Activated CD4-positive, alpha-beta T cell treated with anti-CD3 and anti-CD28 coated beads, Interleukin-2, amount 50 U/mL, for 48 hours (primary cell): Measurements from ENCODE around the gene ATG2A.

Source experiments
- DNase-seq, 2 experiments: peaks; one replicate each; pipeline ENCODE4 v3.0.0-alpha.2; 2020

The ATG2A gene

DNA sequence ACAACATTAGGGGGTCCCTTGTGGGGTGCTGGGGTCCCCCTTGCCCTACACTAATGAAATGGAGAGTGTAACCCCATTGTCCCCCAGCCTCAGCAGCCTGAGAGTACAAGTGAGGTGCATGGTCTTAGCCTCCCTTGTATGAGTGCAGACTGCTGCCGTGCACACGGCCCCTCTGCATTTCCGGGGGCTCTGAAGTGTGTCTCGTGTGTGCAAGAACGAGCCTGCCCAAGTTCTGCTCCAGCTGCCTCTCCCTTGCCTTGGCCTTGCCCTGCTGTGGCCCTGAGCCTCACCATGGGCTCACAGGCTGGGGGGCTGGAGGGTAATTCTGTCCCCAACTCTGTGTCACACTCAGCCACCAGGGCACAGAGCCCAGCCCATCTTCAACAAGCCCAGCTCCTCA, 33.4 kb downstream of the ATG2A start:
- DNase-seq, result no peak

DNA sequence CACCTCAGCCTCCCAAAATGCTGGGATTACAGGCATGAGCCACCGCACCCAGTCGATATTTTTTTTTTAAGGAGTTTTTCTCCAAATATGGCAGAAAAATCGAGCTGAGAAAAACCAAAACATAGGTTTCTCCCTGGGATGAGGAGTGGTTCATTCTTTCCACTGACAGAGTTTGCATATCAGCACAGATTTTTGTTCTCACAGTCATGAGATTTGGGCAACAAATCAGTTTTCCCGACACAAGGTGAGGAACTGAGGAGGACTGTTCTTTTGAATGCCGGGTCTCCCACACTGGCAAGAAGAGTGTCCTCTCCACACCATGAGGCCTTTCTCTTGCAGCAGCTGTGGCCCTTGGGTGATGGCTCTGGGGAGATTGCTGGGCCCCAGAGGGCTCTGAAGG, 34.8 kb downstream of the ATG2A start:
- DNase-seq, result no peak

DNA sequence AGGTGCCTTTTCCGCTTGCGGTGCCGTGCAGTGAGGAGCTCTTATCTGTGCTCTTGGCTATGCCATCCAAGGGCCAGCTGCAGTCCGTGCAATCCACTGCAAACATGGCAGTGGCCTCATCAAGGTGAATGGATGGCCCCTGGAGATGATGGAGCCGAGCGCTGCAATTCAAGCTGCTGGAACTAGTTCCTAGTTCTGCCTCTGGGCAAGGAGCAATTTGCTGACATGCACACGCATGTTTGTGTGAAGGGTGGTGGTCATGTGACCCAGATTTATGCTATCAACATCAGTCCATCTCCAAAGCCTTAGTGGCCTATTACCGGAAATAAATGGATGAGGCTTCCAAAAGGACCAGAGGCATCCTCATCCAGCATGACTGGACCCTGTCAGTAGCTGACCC, 35.5 kb downstream of the ATG2A start:
- DNase-seq, result no peak

DNA sequence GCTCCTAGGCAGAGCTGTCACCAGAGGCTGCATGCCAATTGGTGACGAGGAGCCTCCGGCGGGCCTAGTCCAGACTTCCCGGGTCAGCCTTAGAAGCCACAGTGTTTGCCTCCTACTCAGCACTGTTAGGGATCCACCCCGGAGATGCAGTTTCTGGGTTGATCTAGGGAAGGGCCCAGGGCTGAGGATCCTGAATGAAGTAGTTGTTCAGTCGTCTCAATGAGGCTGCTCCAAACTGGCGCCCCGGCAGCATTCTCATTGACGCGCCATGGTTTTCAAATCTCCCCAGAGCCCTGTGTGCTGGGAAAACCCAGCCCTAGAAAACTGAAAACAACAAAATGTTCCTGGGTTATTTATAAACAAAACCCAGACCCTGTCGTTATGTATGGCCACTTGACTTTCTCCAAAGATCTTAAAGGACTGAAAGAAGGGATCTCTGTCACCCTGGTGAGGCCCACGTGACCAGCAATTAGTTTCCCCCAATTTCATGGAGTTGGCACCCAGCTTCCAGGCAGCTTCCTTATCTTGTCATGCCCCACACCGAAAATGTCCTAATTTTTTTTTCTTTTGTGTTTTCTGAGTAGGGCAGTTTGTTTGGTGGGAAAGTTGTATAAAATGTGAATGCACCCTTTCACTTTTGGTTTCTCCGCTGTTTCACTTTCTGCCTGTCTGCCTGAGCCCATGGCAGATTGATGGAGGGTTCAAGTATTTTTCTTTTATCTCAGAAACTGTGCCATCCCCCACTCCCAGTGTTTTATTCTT, 36.6 kb downstream of the ATG2A start:
- no peak for DNase-seq

DNA sequence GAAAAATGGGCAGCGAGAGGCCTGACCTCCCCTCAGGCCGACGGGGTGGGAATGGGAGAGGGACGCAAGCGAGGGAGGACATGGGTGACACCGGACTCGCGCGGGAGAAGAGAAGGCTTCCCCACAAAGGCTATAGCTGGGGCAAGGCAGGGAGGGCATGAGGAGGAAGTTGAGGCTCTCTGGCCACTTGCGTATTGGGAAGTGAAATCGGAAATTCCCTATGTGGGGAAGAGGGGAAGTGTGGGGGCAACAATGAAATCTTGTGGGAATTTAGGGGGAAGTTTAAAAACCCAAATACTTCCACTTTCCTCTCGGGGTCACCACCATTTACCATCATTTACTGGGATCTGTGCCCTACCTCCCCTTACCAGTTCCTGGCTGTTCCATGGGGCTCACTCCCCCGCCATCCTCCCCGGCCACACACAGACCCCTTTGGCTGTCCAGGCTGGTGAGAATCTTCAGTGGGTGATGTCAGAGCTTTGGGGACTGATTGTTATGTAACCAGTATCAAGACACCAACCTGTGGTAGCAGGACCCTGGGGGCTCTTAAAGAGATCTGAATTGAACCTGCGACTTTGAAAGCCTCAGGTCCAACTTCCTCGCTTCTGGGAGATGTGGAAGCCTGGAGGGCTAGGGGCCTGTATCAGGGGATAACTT, 37.6 kb downstream of the ATG2A start:
- no peak for DNase-seq

DNA sequence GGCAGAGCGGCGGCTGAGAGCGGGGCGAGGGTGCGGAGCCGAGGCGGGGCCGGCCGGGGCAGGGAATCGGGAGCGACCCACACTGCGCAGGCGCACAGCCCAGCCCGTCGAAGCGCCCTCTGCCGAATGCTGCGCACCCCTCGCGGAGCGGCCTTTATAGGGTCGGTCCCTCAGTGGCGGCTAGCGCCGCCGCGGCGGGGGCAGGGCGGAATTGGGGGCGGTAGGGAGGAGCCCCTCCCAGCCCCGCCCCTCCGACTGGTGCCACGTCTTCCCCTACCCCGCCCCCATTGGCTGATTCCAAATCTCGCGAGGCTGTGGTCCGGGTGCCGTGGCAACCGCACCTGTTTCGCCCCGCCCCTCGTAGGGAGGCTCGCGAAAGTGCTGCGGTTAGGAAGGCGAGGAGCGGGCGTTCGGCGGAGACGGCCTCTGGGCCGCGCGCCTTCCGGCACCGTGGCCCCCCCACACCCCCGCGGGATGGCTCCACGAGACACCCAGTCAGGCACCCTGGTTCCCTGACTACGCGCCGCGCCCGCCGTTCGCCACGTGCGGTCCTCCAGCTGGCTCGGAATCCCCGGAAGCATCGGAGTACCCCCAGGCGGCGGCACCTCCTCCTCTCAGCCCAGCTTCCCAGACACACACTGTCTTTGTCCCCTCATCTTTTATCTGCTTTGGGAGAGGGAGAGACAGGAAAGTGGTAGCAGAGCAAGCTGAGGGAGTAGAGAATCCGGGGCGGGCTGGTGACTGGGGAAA, 38.3 kb downstream of the ATG2A start, which contains the start of gene EHD1:
TSS of gene EHD1 (minus strand) at position 128 of the 750 bp plus-strand sequence. CDS start 157 bp downstream, outside the sequence.
- peak; percentile 99 for DNase-seq

DNA sequence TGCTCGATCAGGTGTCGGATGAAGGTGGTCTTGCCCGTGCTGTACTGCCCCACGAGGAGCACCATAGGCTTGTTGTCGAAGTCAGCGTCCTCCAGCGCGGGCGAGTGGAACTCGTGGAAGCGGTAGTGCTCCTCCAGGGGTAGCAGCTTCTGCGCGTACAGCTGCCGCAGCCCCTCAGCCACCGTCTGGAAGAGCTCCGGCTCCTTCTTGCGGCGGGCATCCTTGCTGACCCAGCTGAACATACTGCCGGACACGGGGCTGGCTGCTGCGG, 38.9 kb downstream of the ATG2A start:
- no peak for DNase-seq

DNA sequence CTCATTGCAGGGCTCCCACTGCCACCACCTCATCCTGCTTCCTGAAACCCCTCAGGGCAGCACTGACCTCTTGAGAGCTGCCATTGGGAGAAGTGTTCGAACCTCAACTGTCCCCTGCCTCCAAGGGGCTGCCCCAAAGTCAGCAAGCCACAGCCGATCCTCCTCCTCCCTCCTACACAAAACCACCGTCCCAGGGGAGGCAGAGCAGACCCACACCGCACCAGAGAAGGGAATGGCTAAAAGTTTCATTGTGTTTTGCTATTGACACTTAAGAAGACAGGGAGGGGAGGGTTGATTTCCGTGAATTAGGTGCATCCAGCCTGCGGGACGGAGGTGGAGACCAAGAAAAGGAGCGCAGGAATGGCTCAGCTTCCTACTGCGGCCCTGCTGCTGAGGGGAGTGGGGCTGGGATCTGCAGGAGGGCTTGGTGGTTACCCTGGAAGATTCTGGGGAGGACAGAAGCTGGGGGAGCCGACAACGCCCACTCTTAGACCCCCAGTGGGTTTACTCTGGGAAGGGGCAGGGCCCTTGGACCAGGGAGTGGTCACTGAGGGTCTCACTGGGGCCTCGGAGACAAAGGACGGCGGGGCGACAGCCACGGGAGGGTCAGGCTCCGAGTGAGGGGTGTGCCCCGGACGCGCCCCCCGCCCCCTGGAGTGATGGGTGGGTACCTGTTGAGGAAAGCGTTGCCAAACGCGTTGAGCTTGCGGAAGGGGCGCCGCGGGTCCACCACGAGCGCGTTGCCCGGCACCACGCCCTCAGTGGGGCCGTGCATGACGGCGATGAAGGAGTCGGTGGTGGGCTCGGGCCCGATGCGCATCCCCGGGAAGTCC, 39.4 kb downstream of the ATG2A start:
- DNase-seq, result peak; percentile 55 to 63

DNA sequence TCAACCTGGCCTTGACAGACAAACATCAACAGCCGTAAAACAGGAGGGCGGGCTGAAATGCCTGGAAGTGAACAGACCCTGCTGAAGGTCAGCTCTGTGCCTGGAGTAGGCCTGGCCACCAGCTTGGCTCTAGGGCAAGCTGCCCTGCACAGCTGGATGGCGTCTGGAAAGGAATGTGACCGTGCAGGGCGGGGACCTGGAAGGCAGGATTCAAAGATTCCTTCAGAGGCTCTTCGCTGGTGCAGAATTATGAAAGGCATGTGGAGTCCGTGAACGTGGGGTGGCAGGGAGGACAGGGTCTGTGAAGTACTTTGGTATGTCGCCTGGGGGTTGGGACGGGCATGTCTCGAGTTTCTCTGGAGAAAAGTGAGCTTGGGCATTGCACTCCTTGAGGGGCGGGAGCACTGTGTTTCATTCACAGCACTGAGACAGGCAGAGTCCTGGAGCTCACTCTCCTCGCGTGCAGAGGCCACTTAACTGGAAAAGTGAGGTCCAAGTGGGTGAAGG, 40.1 kb downstream of the ATG2A start:
- DNase-seq, result no peak

DNA sequence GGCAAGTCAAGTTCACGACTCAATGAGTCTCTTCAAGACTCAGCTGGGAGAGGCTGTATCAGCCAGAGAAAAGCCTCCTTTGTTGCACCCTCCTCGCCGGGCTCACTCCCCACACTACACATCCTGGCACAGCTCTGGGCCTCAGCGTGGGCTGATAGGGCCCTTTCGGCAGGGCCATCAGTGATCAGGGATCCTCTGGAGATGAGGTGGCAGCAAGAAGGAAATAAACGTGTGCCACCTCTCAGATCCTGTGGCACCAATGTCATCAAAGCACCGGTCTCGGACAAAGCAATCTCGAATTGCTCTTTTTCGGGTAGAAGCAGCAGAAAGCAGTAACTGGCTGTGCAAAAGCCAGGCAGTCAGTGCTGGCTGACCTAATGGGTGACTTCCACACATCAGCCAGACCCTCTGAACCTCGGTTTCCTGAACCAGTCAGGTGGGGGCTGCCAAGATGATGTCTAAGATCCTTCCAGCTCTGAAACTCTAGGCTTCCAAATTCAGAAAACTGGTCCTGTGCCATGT, 40.7 kb downstream of the ATG2A start:
- peak; percentile 65 to 72 for DNase-seq

DNA sequence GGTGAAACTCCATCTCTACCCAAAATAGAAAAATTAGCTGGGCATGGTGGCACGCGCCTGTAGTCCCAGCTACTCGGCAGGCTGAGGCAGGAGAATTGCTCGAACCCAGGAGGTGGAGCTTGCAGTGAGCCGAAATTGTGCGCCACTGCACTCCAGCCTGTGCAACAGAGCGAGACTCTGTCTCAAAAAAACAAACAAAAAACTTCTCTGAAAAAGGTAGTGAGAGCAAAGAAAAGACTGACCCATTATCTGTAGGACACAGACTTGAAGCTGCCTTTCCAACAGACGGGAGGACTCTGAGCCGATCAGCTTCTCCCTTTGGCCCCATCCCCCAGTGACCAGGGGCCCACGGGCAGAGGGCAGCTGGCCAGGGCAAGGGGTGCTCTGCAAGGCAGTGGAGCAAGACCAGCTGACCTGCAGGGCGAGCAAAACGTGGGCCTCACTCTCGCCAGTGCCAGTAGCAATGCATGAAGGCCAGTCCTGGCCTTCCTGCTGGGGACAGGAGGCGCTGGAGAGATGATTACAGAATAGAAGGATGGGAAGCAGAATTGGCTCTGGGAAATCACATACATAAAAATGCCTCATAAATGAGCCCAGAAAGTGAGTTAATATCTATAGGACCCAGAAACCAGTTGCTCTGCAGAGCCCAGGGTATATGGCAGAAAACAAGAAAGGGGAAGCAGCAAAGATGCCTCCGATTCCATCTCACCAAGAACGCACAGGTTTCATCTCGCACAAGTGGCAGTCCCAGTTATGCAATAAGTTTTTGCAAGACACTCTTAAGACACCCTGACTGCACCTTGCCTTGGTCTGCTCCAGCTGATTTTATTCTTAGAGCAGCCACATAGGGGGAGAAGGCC, 41.4 kb downstream of the ATG2A start:
- DNase-seq, result no peak

DNA sequence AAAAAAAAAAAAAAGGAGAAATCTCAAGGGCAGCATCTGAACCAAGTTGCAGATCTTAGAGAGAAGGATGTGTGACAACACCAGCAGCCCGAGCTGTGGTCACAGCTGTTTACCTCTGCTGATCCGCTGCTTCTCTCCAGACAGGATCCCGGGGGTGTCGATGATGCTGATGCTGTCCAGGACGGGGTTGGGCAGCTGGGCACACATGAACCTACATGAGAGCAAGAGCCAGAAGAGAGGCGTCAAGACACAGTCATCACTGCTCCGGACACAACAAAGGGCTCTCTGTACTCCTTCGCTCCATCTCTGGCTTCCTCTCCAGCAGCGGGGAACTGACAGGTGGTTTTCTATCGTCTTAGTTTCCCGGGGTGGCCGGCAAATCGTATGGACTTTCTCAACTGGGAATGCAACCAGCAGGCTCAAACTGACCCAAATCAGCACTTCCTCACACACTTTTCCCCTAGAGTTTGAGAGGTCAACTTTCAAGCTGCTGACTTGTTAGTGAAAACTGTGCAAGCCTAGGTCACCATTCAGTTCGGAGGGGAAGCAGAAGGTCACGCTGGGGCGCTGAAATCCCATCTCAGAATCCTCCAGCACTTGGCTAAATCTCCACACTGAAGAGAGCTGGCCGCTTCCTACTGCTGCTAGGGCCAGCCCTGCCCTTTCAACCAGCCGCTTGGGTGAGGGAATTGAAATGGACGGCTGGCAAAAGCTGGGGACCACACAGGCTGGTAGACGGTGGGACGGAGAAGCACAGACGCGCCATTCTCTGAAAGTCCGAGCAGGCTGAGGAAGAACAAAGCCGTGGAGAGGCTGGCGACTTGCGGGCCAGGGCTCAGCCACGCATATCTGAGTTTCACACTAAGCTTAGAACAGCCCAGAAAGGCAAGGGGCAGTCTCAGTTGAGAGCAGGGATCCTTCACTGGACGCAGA, 42.4 kb downstream of the ATG2A start:
- no peak for DNase-seq

DNA sequence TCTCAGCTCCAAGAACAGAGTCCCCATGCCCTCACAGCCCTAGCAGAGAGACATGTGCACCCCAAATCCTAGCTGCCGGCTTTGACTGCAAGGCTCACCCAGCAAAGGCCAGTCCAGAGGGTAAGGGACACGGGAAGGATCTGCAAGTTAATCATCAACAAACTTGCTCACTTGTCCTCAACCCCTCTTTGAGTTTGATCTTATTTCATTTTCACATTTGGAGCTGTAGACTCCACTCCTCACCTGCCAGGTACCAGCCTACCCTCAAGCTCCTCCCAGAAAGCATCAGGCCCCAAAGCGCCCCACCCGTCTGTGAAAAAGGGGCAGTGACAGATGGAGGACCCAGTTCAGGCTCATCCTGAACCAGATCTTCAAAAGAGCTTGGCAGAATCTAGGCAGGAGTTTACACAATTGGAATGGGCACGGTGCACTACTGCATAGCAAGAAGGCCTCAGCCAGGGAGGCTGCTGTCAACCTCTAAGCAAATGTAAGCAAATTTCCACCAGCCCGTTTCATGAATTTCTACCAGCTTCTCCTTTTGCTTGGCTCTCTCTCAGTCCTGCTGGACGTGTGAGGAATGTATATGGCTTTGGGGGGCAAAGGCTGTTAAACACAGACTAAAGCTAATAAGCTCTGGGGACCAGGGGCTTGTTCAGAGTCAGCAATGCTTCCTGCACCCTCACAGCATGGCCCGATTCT, 44.1 kb downstream of the ATG2A start:
- no peak for DNase-seq

DNA sequence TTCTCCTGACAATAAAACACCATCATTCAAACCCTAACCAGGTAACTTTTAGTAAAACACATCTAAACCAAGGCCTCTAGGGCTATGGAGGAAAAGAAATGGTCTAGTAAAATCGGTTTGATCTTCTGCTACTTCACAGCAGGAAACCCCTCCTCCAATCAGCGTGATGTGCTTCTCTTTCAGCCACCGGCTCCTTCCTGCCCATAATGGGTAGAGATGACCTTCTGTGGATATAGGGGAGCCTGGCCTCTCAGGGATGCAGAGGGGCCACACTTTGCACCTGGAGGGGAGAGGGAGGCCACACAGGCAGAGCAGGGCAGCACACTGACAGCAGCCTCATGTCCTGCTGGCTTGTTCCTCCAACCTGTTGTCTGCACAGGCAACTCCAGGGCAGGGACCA, 45.5 kb downstream of the ATG2A start:
- DNase-seq, result no peak

DNA sequence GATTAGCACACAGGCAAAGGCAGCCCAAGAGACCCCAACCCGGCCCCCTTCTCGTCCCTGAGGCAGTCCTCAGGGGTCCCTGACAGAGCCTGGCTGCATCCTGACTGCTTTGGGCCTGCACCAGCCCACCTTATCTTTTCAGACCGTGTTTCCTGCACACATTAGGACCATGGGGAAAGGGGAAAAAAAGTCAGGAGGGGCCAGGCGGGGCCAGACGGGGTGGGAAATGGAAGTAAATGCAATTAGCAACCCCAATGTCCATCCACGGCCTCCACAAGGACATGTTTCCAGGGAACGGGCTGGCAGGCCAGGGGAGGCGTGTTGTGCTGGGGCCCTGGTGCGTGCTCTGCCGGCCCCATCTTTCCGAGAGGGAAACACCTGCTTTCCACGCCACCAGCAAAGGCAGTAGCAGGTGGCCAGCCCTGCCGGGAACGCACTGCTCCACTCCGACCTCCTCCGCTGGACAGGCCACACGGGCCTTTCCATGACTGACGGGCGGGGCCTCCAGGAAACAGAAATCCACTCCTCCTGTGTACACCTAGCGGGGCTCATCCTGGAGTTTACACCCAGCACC, 46.0 kb downstream of the ATG2A start:
- no peak for DNase-seq

DNA sequence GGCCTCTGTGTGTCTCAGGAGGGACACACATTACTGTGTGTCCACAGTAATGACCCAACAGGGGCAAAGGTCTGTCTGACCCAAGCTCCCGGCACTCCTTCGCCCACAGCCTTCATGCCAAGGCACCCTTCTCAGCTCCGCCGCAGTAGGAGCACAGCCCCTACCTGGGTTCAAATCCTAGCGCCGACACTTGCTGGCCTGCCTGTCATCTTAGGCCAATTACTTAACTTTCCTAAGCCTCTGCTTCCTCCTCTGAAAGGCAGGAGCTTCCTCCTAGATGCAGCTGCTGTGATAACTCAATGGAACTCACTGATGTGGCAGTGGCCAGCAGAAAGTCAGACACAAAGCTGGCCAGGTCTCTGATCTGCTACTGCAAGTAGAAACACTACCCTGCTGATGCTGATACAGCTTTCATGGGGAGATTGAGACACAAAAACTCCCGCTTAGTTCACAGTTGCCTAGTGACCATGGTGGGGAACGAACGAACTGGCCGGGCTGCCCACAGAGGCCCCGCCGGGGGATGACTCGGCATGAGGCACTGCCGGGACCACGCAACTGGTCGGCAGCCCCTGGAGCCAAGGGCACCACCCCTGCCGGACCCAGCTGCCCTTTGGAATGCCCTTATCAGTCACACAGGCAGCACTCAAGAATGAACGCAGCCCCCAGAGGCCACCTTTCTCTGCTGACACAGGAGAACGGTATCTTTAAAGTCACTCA, 46.7 kb downstream of the ATG2A start:
- DNase-seq, result no peak

DNA sequence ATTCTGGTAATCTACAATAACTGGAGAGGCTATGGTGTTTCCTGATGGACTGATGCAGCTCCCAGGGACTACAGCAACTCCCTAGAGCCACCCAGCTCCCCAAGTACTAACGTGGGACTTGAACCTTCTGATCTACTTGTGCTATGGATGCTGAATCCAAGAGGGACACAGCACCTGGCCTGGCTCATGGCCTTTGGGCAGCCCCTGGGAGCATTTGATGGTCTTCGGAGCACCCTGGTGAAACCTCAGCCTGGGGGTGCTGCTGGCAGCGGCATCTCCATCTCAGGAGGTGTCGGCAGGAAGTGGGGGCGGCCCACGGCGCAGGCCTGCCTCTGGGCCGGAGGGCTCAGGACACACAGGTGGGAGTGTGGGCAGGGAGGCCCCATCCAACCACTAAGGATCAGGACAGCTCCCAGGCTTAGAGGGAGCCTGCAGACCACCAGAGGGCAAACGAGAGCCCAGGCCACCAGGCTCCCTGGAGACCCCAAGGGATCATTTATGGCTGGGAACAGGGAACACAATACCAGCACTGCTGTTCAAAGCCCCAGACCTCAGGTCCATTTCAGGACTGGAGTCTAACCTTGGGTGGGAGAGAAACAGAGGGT, 47.3 kb downstream of the ATG2A start:
- no peak for DNase-seq

DNA sequence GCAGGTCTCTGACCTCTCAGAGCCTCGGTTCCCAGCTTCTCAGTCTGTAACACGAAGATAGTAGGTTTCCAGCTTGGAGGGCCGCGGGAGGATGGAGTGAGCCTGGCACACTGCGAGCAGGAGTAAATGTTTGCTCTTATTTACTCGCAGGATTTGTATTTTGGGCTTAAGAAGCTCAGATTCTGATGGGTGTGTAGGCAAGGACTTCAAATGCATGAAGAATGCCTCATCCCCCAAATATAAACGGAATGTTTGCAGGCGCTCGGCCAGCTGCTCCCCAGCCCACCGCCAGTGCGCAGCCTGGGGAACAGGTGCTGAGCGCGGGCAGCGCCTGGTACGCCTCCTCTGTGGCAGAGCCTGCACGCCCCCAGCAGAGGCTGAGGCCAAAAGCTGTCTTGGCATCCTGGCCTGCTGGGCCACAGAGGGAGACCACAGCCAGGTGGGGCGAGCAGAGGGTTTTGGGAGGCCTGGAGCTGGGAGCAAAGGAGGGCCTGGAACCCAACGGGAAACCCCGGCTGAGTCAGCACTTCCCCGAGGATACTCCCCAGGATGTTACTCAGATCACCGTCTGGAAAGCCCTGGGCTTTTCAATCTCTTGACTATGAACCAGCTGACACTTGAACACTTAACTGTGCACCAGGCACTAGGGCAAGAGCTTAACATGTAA, 48.0 kb downstream of the ATG2A start:
- DNase-seq, result peak in 1 of 2 experiments; percentile 64
